HG03565 (cell line): ENCODE measurements around the gene TSPAN6.

Source experiments
- ATAC-seq: cut with Tn5 transposase; IDR thresholded peaks from one replicate; pipeline ENCODE4 v1.9.1; 2021; ENCODE audit warnings: mild to moderate bottlenecking, moderate library complexity; ENCODE audit not compliant: unreplicated experiment

Gene TSPAN6

GRCh38 chrX:100591256-100592051, 45.2 kb downstream of the TSPAN6 start:
- no peak for ATAC-seq

DNA sequence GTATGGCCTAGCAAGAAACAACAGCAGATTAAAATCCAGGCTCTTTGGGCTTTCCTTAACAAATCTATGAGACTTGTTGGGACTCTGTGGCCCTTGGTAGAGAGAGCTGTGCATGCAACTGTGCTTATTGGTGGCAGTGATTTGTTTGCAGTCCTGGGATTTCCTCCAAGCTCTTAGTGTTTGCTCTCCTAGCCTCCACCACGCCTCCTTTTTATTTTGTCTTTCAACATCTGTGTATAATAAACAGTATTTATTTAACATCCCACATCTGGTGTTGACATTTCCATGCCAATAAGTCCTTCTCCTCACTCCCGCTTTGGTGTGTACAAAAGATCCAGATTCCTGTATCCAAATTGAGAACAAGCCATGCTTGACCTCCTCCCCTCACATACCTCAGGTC, 48.7 kb downstream of the TSPAN6 start:
- no peak for ATAC-seq

GRCh38 chrX:100586747-100587146, 49.9 kb downstream of the TSPAN6 start:
- ATAC-seq = no peak

DNA sequence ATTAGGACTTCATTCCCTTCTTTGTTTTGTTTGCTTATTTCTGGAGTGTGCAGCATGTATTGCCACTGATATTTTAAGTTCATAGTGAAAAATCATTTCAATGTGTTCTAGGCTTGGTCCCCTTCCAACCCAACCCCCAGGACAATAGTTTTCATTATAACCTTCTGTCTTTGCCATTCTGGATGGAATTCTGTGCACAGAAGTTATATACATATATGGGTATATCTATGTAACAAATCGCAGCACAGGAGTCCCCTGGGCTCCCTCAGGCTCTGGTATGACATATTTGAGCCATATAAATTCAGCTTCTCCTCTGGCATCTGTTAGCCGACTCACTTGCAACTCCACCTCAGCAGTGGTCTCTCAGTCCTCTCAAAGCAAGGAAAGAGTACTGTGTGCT, 52.0 kb downstream of the TSPAN6 start, which contains the start of gene TNMD:
Gene TNMD, plus strand, starts transcription at position 326 of the 400 bp plus-strand sequence. CDS start 83 bp downstream, outside the sequence.
- no peak for ATAC-seq
